Hematopoietic multipotent progenitor cell treated with erythropoietin and hydrocortisone succinate and interleukin-3 and kit ligand, for 15 days (in vitro differentiated cells): Measurements from ENCODE around the gene OR51A7.
"Not testable (repeated sequence)": the region's sequence is repeated elsewhere in the genome, so short reads cannot be mapped to it uniquely, and the experiment has no call there.

ENCODE experiments used
- DNase-seq: peaks from one replicate; pipeline ENCODE4 v3.0.0-alpha.2; 2015; ENCODE audit warnings: low spot score

The OR51A7 gene

GRCh38 chr11:4955613-4956012 is 52.0 kb downstream of the OR51A7 start, which contains the start of gene OR51A2:
OR51A2 (minus strand) TSS chr11:4955713; CDS start chr11:4955713, 0 bp downstream.
- not testable (repeated sequence) for DNase-seq

DNA sequence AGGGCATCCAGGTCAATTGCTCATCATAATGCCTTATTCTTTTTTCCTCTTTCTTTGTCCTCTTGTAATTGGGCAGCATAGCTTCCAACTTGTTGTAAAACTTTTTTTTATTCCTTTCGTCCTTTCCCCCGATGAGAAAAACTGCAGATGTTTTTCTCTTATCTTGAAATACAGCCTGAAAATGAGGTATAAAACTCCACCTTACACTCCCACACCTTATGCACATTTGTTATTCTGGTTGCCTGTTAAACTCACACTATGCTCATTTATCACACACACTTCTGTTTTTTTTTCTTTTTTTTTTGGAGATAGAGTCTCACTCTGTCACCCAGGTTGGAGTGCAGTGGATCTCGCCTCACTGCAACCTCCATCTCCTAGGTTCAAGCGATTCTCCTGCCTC is 53.8 kb downstream of the OR51A7 start:
- no peak for DNase-seq
